HL-60/S4 (cell line): Measurements from ENCODE around the gene BCL2L2.

Experiments used
- in situ Hi-C: fragments of 300-500 bp; cut with MboI; formaldehyde crosslinking; loops from 2 replicates; pipeline ENCODE4 v1.14.3; 2022; ENCODE audit warnings: low sequenced_read_pairs

Gene BCL2L2

GRCh38 chr14:23352506-23353432 lies 46.1 kb downstream of the BCL2L2 start, which contains the start of gene SLC22A17:
SLC22A17 (minus strand) TSS chr14:23352887.
- in situ Hi-C loops = no loop called here

GRCh38 chr14:23353433-23353780 lies 46.8 kb downstream of the BCL2L2 start:
- in situ Hi-C loops = no loop called here

GRCh38 chr14:23354990-23355389 lies 48.4 kb downstream of the BCL2L2 start:
- in situ Hi-C loops = no loop called here

GRCh38 chr14:23355871-23356435 lies 49.3 kb downstream of the BCL2L2 start:
- in situ Hi-C loops = no loop called here

GRCh38 chr14:23356662-23357061 lies 50.0 kb downstream of the BCL2L2 start:
- in situ Hi-C loops = no loop called here

- in situ Hi-C loops = no loop called here
These were observed 50.6 kb downstream of the BCL2L2 start for GRCh38 chr14:23357261-23357660.

GRCh38 chr14:23358042-23358441 lies 51.4 kb downstream of the BCL2L2 start:
- in situ Hi-C loops = no loop called here

GRCh38 chr14:23358553-23359166 lies 52.0 kb downstream of the BCL2L2 start:
- in situ Hi-C loops = no loop called here

- in situ Hi-C loops = no loop called here
These were observed 52.6 kb downstream of the BCL2L2 start for GRCh38 chr14:23359167-23359626.

- in situ Hi-C loops = no loop called here
These were observed 53.3 kb downstream of the BCL2L2 start for GRCh38 chr14:23359722-23360447.

GRCh38 chr14:23360496-23360895 lies 53.9 kb downstream of the BCL2L2 start:
- in situ Hi-C loops = no loop called here

GRCh38 chr14:23361320-23361719 lies 54.7 kb downstream of the BCL2L2 start:
- in situ Hi-C loops = no loop called here
